ENCODE measurements around the gene SUSD6.
"Not testable (repeated sequence)": the region's sequence is repeated elsewhere in the genome, so short reads cannot be mapped to it uniquely, and the experiment has no call there.

Gene SUSD6

GRCh38 chr14:69625299-69626131, 14.1 kb downstream of the SUSD6 start:
- DNase-seq, result no peak

- DNase-seq, result no peak
These were observed 14.7 kb downstream of the SUSD6 start for GRCh38 chr14:69626132-69626500.

GRCh38 chr14:69629225-69630127, 18.1 kb downstream of the SUSD6 start:
- no peak for DNase-seq

GRCh38 chr14:69630360-69630759, 19.0 kb downstream of the SUSD6 start:
- no peak for DNase-seq

GRCh38 chr14:69631509-69631908, 20.1 kb downstream of the SUSD6 start:
- no peak for DNase-seq

- DNase-seq, result no peak
These were observed 20.8 kb downstream of the SUSD6 start for GRCh38 chr14:69632164-69632563.

GRCh38 chr14:69632593-69633151, 21.3 kb downstream of the SUSD6 start:
- DNase-seq, result no peak

GRCh38 chr14:69633238-69633637, 21.8 kb downstream of the SUSD6 start:
- DNase-seq, result no peak

- no peak for DNase-seq
These were observed 24.7 kb downstream of the SUSD6 start for GRCh38 chr14:69635981-69636639.

- no peak for DNase-seq
These were observed 25.5 kb downstream of the SUSD6 start for GRCh38 chr14:69636718-69637480.

- peak; percentile 75 for DNase-seq
These were observed 26.2 kb downstream of the SUSD6 start for GRCh38 chr14:69637503-69638031.

GRCh38 chr14:69640931-69641330, 29.5 kb downstream of the SUSD6 start:
- DNase-seq, result no peak

GRCh38 chr14:69642212-69642793, 30.9 kb downstream of the SUSD6 start:
- not testable (repeated sequence) for DNase-seq

GRCh38 chr14:69643430-69644200, 32.2 kb downstream of the SUSD6 start:
- DNase-seq, result no peak

GRCh38 chr14:69644814-69645213, 33.4 kb downstream of the SUSD6 start:
- DNase-seq, result no peak

- no peak for DNase-seq
These were observed 35.8 kb downstream of the SUSD6 start for GRCh38 chr14:69647213-69647612.

GRCh38 chr14:69647642-69648041, 36.2 kb downstream of the SUSD6 start:
- not testable (repeated sequence) for DNase-seq

- no peak for DNase-seq
These were observed 37.4 kb downstream of the SUSD6 start for GRCh38 chr14:69648480-69649451.

GRCh38 chr14:69650948-69651369, 39.6 kb downstream of the SUSD6 start:
- no peak for DNase-seq

Measured in eye (tissue), 1 donor.